K562 treated with DMSO at 1 percent for 24 hours (cell line): ENCODE results near the gene GOLGA6L22. TPM values are rescaled to one million over a fixed set of nuclear protein-coding genes. Genes with fewer than 3 reads are reported as not detected.

ENCODE experiments used
- total RNA-seq: library from RNA; unstranded; fragments of 300-600 nt; gene quantifications from 2 replicates; pipeline ENCODE4 v1.2.3, GENCODE V29; 2022; ENCODE audit warnings: low read depth; ENCODE audit not compliant: insufficient read depth

Gene GOLGA6L22, protein sequence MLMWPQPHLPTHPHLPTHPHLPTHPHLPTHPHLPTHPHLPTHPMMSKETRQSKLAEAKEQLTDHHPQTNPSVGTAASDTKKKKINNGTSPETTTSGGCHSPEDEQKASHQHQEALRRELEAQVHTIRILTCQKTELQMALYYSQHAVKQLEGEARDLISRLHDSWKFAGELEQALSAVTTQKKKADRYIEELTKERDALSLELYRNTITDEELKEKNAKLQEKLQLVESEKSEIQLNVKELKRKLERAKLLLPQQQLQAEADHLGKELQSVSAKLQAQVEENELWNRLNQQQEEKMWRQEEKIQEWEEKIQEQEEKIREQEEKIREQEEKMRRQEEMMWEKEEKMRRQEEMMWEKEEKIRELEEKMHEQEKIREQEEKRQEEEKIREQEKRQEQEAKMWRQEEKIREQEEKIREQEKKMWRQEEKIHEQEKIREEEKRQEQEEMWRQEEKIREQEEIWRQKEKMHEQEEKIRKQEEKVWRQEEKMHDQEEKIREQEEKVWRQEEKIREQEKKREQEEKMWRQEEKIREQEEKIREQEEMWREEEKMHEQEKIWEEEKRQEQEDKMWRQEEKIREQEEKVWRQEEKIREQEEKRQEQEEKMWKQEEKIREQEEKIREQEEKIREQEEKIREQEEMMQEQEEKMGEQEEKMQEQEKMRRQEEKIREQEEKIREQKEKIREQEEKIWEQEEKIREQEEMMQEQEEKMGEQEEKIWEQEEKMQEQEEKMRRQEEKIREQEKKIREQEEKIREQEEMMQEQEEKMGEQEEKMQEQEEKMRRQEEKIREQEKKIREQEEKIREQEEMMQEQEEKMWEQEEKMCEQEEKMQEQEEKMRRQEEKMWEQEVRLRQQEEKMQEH
- total RNA-seq = not detected in 2 replicates

DNA sequence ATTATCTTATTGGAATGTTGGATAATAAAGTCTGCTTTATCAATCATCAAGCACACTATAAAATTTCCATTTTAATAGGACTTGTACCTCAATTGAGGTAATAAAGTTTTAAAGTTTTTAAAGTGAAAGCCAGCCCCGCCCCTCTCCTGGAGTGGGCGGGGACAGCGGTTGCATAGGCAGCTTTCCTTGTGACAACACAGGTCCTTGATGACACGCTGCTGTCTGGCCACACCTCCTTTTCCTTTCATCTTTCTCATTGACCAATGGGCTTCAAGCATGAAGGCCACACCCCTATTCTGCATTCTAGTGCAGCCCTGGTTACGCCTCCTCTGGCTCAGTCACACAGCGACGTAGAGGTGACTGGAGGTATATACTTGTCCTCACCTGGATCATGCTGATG lies at the start of gene GOLGA6L22:
TSS of gene GOLGA6L22 (plus strand) at position 301 of the 400 bp plus-strand sequence. CDS start at position 392, 91 bp downstream.

